Stimulated activated CD8-positive, alpha-beta memory T cell treated with anti-CD3 and anti-CD28 coated beads, Interleukin-7, amount 100 ng/mL, for 48 hours (primary cell): ENCODE data around the gene HSPA1A.
"Not testable (repeated sequence)": the region's sequence is repeated elsewhere in the genome, so short reads cannot be mapped to it uniquely, and the experiment has no call there.

Experiments
- DNase-seq, 2 donors: peaks; one replicate each; pipeline ENCODE4 v3.0.0-alpha.2; 2020; ENCODE audit warnings: low read depth in 1 of 2; ENCODE audit errors: extremely low read depth in 1 of 2

The HSPA1A gene

DNA sequence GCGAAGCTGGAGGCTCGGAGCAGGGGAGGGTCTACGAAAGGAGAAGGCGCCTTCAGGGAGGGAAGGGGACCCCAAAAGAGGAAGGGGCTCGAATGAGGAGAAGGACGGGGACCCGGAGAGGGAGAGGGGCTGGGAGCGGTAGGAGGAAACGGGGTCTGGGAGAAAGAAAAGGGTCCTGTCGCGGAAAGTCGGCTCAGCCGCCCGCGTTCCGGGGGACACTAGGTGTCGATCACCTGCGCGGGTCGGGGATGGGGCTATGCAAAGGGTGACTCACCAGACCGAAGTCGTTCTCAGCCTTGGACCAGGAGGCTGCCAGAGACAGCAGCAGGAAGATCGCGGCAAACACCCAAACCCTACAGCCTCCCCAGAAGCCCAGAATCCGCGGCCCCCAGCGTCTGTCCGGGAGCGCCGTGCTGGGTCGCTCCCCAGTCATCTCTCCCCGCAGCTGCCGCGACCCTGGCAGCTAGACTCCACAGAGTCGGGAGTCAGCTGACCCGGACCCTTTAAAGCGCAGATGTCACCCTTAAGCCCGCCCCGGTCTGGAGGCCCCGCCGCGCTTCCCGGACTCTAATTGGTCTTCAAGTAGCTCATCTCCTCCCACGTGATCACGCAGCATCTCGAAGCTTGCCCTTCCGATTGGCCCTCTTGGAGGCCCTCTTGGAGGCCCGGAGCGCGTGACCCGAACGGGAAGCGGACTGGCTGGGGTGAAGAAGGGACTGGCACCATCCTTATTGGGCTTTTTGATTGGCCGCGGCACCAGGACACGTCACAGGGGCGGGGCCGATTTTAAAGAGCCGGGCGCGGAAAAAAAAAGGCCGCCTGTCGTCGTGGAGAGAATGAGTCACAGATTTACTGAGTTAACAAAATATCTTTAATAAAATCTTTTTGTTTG lies 47.2 kb downstream of the HSPA1A start, which contains the start of gene NEU1:
TSS of gene NEU1 (minus strand) at position 478 of the 892 bp plus-strand sequence. CDS start at position 433, 45 bp downstream.
- peak; percentile 96 to 100 for DNase-seq

DNA sequence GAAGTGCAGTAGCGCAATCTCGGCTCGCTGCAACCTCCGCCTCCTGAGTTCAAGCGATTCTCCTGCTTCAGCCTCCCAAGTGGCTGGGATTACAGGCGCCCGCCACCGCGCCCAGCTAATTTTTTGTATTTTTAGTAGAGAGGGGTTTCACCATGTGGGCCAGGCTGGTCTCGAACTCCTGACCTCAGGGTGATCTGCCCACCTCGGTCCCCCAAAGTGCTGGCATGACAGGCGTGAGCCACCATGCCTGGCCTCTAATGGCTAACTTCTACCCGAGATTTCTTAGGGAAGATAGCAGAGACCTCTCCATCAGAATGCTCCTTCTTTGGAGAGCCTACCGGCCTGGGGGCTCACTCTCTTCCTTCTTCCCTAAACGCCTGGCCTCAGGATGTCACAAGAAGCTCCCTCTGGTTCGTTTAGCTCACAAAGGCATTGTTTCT lies 48.8 kb downstream of the HSPA1A start:
- DNase-seq, result not testable (repeated sequence)

DNA sequence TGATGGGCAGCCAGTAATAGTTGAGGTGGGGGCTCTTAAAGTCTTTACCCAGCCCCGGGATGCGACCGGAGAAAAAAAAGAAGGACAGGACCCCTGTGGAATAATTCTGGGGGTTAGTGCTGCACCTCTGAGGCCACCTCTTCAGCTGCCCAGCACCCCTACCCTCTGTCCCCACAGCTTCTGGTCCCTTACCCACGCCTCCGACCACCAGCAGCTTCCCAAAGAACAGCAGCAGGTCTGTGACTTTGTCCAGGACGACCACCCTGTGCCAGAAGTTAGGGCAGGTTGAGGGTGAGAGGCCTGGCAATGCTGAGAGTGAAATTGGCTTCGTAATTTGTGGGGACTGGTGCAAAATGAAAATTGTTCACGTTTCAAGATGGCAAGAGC lies 49.5 kb downstream of the HSPA1A start:
- no peak for DNase-seq

GRCh38 chr6:31865205-31866118 lies 50.1 kb downstream of the HSPA1A start:
- no peak for DNase-seq
